HG03064 (cell line): Measurements from ENCODE around the gene SLC22A15.
"Not testable (repeated sequence)": the region's sequence is repeated elsewhere in the genome, so short reads cannot be mapped to it uniquely, and the experiment has no call there.

Source experiments
- ATAC-seq: cut with Tn5 transposase; IDR thresholded peaks from one replicate; pipeline ENCODE4 v1.9.1; 2021; ENCODE audit warnings: low read depth; ENCODE audit not compliant: unreplicated experiment

SLC22A15 gene

DNA sequence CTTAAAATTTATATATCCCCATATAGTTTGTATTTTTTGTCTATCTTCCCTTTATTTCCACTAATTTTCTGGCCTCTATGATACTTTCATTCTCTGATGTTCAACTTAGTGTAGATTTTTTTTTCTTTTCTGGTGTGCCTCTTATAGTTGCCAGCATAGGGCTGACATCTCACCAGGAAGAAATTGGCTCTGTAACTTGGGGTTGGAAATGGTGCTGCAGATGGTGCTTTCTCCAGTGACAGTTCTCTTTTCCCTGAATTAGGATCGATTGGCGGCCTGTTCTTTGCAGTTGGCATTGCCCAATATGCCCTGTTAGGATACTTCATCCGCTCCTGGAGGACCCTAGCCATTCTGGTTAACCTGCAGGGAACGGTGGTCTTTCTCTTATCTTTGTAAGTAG lies 50.3 kb downstream of the SLC22A15 start:
- no peak for ATAC-seq

DNA sequence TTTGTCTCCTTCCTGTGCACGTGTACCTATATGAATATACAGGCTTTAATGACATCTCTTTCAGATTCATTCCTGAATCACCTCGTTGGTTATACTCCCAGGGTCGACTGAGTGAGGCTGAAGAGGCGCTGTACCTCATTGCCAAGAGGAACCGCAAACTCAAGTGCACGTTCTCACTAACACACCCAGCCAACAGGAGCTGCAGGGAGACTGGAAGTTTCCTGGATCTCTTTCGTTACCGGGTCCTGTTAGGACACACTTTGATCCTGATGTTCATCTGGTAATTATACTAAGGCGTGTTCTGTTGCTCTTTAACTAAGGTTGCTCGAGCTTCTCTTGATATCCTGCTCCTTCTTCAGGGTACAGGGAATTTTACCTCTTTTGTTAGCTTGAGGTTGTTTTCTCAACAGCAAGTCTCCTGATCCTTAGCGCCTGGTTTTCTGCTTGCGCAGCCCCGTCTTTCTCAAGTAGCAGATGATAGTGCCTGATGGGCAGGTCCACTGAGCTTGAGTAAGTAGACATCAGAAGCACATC lies 55.1 kb downstream of the SLC22A15 start:
- no peak for ATAC-seq

DNA sequence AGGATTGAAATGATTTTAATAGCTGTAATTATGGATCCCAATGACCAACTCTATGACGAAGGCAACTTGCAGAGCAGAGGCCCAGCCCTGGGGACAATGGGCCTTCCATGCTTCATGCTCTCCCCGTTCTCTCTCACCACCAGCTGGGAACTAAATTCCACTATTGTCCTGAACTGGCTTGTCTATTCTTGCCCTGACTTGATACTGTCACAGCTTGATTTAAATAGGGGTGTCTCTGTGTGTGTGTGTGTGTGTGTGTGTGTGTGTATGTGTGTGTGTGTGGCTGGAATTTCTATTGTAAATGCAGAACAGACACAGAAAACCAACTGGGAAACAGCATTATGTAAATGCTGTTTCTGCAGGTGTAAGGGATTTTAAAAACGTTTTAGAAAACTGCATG lies 57.0 kb downstream of the SLC22A15 start:
- no peak for ATAC-seq

DNA sequence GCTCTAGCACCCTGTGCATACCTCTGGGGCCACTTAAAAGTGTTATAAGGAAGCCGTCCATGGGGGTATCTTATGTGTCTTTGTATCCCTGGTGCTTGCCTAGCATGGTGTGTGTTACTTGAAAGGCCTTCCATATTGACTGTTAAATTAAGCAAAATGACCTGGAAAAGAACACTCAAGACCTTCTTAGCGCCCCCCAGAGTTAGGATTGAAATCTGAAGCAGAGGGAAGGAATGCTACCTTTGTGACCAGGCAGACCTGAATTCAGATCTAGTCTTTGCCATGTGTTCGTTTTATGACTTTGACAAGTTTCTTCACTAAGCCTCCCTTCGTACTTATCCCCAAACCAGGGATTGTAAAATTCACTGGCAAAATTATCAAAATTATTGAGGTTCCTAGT lies 59.9 kb downstream of the SLC22A15 start:
- ATAC-seq: no peak

DNA sequence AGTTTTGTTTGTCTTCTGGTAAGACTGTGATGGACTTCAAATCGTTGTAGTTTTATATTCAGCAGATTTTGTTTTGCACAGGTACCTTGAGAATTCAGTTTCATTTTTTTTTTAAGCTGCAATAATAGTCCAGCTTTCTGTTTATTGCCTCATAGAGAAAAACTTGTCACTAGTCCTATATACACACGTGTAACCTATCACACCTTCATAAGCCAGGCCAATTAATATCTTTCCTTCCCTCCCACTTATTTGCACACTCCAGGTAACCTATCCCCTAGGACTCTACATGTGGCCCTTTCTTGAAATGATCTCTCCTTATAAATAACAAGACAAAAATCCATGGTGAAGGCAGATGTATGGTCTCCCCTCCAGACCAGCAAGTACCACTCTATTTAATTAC lies 62.4 kb downstream of the SLC22A15 start:
- ATAC-seq: no peak

DNA sequence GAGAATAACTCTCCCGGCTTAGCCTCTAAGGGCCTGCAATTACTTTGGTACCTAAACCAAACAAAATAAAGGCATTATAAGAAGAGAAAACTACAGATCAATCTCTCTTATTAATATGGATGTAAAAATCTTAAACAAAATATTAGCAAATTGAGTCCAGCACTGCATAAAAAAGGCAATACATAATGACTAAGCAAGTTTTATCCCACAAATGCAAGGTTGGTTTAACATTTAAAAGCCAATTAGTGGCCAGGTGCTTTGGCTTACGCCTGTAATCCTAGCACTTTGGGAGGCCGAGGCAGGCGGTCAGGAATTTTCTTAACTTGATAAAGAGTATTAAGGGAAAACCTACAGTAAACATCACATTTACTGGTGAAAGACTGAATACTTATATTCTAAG lies 67.8 kb downstream of the SLC22A15 start:
- no peak for ATAC-seq

DNA sequence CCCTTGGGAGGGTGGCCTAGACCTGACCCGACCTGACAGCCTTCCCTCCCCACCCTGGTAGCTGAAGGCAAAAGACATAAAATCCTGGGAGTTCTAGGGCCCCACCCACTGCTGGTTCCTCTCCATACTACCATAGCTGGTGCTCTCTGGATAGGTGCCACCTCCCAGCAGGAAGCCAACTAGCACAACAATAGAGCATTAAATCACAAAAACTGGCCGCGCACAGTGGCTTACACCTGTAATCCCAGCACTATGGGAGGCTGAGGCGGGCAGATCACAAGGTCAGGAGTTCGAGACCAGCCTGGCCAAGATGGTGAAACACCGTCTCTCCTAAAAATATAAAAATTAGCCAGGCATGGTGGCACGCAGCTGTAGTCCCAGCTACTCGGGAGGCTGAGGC lies 70.6 kb downstream of the SLC22A15 start:
- not testable (repeated sequence) for ATAC-seq

DNA sequence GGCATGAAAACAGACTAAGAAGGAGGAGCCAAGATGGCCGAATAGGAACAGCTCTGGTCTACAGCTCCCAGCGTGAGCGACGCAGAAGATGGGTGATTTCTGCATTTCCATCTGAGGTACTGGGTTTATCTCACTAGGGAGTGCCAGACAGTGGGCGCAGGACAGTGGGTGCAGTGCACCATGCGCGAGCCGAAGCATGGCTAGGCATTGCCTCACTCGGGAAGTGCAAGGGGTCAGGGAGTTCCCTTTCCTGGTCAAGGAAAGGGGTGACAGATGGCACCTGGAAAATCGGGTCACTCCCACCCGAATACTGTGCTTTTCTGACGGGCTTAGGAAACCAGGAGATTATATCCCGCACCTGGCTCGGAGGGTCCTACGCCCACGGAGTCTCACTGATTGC lies 75.6 kb downstream of the SLC22A15 start:
- not testable (repeated sequence) for ATAC-seq

DNA sequence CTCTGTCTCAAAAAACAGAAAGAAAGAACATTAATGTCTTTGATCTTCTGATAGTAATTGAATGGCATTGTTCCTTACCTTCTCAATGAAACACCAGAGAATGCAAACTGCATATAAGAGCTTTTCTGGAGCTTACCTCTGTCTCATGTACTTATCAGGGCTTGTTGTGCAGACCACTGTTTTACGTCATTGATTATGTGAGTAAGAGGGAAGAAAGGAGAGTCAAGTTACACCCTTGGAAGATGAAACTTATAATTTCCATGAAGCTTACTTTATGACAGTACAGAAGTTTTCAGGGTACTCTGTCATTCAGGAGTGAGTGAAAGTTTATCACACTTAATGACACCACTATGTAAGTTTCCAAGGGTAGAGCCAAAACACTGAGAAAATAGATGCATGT lies 85.9 kb downstream of the SLC22A15 start:
- ATAC-seq: no peak

DNA sequence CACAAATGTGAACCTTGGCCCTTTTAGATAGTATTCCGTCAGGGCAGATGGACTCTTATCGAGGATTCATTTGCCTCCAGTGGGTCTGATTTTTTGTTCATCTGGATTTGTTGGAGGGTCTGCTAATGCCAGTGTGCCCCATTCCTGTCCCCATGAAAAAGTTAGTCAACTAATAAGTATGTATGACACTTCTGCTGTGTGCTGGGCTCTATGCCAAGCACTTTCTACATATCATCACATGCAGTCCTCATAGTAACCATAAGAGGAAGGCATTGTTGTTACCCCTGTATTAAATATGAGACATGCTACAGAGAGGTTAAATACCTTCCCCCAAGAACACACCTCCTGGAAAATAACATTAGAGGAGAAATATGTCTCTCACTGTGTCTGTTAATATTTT lies 88.3 kb downstream of the SLC22A15 start:
- no peak for ATAC-seq

DNA sequence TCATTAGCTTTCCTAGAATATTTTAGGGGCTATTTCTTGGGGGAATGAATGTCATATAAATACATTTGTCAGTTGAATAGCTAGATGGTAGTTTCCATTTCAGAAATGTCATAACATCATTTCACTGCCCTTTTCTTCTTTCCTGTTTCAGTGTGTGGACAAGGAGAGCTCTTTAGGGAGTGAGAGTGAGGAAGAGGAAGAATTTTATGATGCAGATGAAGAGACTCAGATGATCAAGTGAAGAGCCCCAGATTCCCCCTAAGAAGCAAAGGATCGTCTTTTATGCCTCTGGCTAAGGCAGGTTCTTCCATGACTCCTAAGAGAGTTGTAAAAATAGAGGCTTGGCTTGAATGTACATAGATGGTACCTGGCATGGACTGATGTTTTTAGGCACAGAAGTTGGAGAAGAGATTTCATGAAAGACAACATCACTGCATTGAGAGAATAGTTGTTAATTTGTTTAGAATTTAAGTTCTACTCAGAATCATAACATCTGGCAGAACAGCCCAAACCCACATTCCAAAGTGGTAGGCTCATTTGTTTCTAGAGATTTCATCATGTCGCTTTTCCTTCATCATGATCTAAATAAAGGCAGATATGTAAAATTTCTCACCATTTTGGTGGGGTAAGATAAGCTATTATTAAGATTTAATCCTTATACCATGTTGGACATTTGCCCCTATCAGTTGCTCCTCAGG lies 90.7 kb downstream of the SLC22A15 start:
- ATAC-seq: no peak

DNA sequence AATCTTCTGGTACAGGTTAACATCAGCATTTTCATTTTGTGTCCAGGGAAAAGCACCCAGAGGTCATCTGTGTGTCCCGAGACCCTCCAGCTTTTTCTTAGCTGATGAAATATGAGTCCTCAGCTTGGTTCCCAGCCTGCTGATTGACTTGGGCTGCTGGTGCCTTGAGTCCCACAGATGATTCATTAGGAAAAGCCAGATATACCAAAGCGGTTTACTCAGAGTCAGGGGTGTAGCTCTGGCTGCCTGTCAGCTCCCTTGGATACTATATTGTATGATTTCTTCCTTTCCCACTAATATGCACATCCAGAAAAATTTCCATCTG lies 91.2 kb downstream of the SLC22A15 start:
- ATAC-seq: no peak

DNA sequence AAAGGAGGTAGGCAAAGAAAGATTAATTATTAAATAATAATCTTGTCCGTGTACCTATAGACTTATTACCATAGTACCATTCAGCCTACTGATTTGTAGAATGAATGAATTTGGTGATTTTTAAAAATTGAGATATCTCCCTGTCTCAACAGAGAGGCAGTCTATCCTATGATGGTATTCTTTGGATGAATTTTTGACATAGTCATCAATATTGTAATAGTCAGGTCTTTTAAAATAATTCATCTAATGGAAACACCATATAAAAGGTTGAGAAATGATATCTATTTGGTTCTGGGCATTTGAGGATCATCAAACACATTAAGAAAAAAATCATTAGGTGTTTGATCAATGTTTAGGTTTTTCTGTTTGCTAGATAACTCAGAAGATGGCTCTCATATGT lies 99.3 kb downstream of the SLC22A15 start:
- no peak for ATAC-seq

DNA sequence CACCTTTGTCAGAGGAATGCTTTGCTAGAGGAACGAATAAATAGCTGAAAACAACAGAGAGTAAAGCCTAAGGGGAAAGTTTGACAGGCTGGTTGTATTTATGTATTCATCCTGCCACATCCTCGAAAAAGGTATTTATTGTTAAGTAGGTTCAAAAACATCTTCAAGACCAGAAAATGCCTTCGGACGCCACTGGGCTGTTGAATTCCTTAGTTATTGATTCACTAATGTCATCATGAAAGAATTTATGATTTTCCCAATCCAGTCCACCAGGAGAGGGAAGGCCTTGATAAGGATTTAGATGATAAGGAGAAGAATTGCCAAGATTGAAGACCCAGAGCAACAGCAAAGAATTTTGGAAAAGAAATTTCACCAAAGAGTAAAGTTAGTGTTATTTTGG lies 99.7 kb downstream of the SLC22A15 start:
- ATAC-seq: no peak

DNA sequence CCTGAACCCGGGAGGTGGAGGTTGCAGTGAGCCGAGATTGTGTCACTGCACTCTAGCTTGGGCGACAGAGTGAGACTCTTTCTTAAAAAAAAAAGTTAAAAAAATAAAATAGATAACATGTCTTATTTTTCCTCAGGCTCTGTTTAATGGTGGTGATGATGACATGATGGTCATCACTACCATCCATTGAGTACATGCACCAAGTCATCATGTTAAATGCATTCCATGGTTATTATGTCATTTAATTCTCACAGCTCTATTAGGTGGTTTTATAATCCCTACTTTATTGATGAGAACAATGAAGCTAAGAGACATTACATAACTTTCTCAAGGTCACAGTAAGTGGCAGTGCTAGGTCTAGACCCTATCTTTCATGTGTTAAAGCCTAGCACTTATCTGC lies 100.5 kb downstream of the SLC22A15 start:
- no peak for ATAC-seq

DNA sequence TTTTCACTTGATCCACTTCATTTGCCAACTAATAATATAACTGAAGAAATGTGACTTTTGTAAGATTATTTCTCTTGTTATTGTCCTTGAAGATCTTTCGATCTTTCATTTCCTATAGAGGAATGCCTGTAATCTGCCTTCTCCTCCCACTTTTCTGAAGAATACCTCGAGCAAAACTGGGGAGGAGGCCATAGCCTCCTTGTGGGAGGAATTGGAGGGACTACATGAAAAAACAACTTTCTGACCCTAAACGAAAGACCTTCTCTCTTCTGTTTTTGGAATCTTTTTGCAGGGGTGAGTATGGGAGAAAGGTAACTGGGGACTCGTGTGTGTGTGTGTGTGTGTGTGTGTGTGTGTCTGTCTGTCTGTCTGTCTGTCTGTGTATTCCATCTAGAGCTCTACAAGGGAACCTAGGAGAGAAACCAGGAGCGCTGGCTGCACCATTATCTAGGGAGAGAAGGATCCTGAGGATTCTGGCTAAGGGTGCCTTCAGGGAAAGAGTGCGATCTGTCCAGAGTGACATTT lies 102.4 kb downstream of the SLC22A15 start:
- no peak for ATAC-seq

DNA sequence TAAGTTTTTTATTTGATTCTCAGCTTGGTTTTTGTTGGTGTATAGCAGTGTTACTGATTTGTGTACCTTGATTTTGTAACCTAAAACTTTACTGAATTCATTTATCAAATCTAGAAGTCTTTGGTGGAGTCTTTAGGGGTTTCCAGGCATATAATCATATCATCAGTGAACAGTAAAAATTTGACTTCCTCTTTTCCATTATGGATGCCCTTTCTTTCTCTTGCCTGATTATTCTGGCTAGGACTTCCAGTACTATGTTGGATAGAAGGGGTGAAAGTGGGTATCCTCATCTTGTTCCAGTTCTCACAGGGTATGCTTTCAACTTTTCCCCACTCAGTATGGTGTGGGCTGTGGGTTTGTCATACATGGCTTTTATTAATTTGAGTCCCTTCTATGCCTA lies 111.3 kb downstream of the SLC22A15 start:
- no peak for ATAC-seq

DNA sequence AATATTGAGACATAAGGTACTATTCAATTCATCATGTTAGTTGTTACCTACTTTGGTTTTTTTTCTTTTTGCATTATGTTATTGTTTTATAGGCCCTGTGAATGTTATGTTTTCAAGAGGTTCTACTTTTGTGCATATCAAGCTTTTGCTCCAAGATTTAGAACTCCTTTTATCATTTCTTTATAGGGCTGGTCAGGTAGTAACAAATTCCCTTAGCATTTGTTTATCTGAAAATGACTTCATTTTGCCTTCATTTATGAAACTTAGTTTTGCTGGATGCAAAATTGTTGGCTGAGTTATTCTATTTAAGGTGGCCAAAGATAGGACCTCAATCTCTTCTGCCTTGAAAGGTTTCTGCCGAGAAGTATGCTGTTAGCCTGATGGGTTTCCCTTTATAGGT lies 113.6 kb downstream of the SLC22A15 start:
- ATAC-seq: no peak

DNA sequence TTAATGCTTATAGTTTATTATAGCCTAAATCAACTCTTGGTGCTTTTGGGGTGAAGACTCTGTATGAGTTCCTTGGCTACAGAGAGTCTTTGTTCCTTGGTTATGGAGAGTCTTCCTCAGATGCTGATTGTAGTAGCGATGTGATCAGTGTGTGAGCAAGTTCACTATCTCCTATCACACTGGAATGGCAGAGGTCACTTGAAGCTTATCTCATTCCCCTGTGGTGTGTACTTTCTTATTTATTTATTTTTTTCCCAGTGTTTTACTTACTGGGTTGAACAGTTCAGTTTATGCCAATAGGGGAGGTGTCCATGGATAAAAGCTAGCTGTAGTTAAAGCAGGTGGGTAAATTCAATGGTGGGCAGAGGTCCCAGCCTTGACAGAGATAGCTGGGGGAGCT lies 114.8 kb downstream of the SLC22A15 start:
- no peak for ATAC-seq

DNA sequence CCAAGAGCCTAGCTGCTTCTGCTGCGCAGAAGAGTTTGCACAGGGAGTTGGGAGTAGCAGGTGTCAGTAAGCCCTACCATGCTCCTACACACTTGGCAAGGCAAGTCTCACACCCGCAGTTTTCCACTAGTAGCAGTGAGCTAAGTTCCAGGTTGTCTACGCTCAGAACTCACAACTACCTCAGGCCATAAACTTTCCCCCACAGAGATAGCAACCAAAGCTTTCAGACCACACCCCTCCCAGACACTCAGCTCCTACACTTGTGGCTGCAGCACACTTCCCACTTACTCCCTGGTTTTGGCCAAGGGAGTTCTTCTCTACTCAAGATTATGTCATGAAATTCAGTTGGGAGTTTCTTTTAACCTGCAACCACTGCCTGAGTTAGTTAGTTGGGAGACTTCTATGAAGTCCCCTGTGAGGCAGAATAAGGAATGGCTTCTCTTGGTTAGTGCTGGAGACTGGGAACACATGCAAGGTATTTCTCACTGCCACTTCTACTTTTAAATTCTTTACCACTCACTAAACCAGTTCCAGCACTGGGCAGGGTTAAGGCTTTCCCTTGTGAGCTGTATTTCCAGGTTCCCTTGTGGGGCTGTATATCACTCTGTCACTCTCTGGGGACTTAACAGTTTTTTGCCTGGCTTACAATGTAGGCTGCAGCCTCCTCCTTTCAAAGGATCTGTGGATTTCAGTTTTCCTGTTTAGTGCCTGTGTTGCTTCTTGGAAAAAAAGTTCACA lies 116.6 kb downstream of the SLC22A15 start:
- no peak for ATAC-seq

DNA sequence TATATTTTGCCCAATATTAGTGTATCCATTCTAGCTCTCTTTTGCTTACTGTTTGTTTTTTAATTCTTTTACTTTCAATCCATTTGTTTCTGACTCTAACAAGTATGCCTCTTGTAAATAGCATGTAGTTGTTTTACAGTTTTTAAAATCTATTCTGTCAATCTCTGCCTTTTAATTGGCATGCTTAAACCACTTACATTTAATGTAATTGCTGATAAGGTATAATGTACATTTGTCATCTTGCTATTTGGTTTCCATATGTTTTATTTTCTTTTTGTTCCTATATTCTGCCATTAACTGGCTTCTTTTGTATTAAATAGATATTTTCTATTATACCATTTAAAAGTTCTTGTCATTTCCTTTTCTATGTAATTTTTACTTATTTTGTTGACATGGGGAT lies 118.7 kb downstream of the SLC22A15 start:
- ATAC-seq: no peak

DNA sequence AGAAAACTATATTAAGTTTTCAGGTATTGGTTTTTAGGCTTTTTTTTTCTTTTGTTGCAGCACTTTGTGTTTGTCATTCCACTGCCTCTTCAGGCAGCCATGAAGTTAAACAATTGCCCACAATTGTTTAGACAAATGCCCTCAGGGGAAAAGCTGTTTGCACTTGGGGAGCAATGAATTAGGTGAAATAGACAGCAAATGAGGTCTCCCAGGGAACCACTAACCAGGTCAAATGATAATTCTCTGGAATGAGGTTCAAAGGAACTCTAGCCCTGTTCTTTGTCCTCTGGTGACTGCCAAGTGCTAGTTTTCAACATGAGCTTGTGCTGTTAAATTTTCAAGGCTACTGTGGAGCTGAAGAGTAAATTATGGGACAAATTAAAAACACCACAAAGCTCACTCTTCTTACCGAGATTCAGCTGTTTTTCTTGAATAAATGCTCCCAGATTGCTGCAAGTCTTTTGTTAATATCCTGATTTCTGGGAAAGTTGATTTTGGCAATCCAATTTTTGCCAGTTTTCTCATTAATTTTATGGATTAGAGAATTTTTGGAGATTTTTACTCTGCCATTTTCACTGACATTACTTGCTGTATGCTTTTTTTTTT lies 119.8 kb downstream of the SLC22A15 start:
- no peak for ATAC-seq
